TTC549 (cell line): ENCODE data around the gene GALR2.
"Not testable (repeated sequence)": the region's sequence is repeated elsewhere in the genome, so short reads cannot be mapped to it uniquely, and the experiment has no call there.

Experiments used
- FAIRE-seq: peaks from 2 replicates; lab custom pipeline; 2012; peaks lifted over from hg19 to GRCh38; lab: Jason Lieb, UNC

The GALR2 gene

GRCh38 chr17:76050538-76051467, 23.8 kb upstream of the GALR2 start:
- no peak for FAIRE-seq

GRCh38 chr17:76051561-76051960, 23.0 kb upstream of the GALR2 start:
- FAIRE-seq: no peak

- no peak for FAIRE-seq
Observed at GRCh38 chr17:76053246-76054111, 21.1 kb upstream of the GALR2 start.

- no peak for FAIRE-seq
Observed at GRCh38 chr17:76054112-76054476, 20.5 kb upstream of the GALR2 start.

GRCh38 chr17:76056882-76057281, 17.7 kb upstream of the GALR2 start:
- FAIRE-seq: no peak

- FAIRE-seq: not testable (repeated sequence)
Observed at GRCh38 chr17:76058264-76058663, 16.3 kb upstream of the GALR2 start.

- FAIRE-seq: no peak
Observed at GRCh38 chr17:76063875-76064546, 10.6 kb upstream of the GALR2 start.

GRCh38 chr17:76065775-76066174, 8.8 kb upstream of the GALR2 start:
- FAIRE-seq: no peak

- no peak for FAIRE-seq
Observed at GRCh38 chr17:76071531-76072147, 2.9 kb upstream of the GALR2 start.

GRCh38 chr17:76072148-76072858, 2.3 kb upstream of the GALR2 start, which contains the start of gene SRP68:
SRP68 (minus strand) TSS chr17:76072517; CDS start chr17:76072491, 26 bp downstream.
- FAIRE-seq: no peak

- FAIRE-seq: no peak
Observed at GRCh38 chr17:76075364-76076145, 974 bp downstream of the GALR2 start.

- FAIRE-seq: no peak
Observed at GRCh38 chr17:76076146-76076764, 1.7 kb downstream of the GALR2 start.

- no peak for FAIRE-seq
Observed at GRCh38 chr17:76076765-76077583, 2.4 kb downstream of the GALR2 start.

GRCh38 chr17:76077584-76078110, 3.1 kb downstream of the GALR2 start:
- FAIRE-seq: no peak

- FAIRE-seq: not testable (repeated sequence)
Observed at GRCh38 chr17:76078370-76078769, 3.8 kb downstream of the GALR2 start.

- no peak for FAIRE-seq
Observed at GRCh38 chr17:76078860-76079534, 4.4 kb downstream of the GALR2 start, which contains the start of gene ZACN. ZACN (plus strand) TSS chr17:76079182; CDS start chr17:76079265, 83 bp downstream.

- no peak for FAIRE-seq
Observed at GRCh38 chr17:76079535-76079955, 5.0 kb downstream of the GALR2 start.
